Tibial nerve (tissue), 4 donors: ENCODE data around the gene RGS3.

Experiments used
- CTCF ChIP-seq, 5 experiments: fragments of 200-600 bp in 3 of 5; fragments of 450-650 bp in 2 of 5; sonication (generic) in 3 of 5; IDR thresholded peaks; one replicate each; pipeline ENCODE4 v1.5.1; 2016 to 2019; ENCODE audit warnings: antibody characterized with exemption in 5 of 5, mild to moderate bottlenecking in 3 of 5, moderate library complexity in 2 of 5
- EP300 ChIP-seq, 2 donors: sonication (generic); formaldehyde crosslinking; IDR thresholded peaks; one replicate each; pipeline ENCODE4 v1.6.1; 2017; ENCODE audit warnings: antibody characterized with exemption in 2 of 2, mild to moderate bottlenecking in 1 of 2
- POLR2A ChIP-seq, 2 donors: fragments of 450-650 bp; IDR thresholded peaks; one replicate each; pipeline ENCODE4 v1.6.1; 2017; ENCODE audit warnings: antibody characterized with exemption in 2 of 2, mild to moderate bottlenecking in 2 of 2, moderate library complexity in 2 of 2

DNA sequence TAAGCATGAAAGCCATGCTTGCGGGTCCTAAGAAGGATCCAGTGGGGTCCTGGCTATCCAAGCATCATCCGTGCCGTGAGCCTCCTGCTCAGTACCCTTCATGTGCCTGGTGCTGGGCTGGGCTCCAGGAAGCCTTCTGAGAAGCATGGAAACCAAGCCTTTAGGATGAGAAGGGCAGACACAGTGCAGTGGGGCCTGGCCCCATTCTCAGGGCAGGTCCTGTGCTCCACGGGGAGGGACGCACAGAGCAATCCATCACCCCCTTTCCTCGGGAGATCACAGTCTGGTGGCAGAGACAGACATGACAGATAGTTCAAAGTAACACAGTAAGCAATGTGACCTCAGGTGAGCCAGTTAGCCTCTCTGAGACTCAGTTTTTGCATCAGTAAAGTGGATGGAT, 76.9 kb downstream of the RGS3 start:
- TF ChIP-seq EP300 (IDR thresholded peaks at IDR 0.05) (no peak), CTCF (IDR thresholded peaks at IDR 0.05) (no peak), POLR2A (IDR thresholded peaks at IDR 0.05) (no peak)
